ENCODE data around the gene KCNMB2. TPM values are rescaled to one million over a fixed set of nuclear protein-coding genes. Genes with fewer than 3 reads are reported as not detected.

Gene KCNMB2
- total and polyA plus RNA-seq, 2 experiments from 2014 or later, result 2.4 TPM; not detected in 1

DNA sequence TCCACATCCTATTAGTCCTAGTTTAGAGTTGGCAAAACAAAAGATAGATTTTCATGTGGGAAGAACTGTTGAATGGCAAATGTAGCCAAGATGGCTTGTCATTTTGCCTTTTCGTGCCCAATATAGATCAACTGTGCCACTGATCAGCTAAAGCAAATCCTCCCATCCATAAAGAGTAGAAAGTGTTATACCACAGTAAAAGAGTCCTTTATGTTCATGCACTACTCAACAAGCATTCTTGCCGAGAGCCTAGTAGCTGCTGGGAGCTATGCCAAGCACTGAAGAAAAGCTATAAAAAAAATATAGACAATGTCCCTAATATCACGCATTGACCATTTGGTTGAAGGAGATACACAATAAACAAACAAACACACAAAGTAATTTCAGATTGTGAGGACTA is 225.2 kb downstream of the KCNMB2 start:
- 94% methylated on average over 3 of the region's 3 CpGs for WGBS (ENCODE audit: low lambda C conversion rate, missing lambda C conversion rate)
- TF ChIP-seq EZH2 (IDR thresholded peaks at IDR 0.05; ENCODE audit: borderline replicate concordance), result no peak
- TF ChIP-seq, protein P1, sequence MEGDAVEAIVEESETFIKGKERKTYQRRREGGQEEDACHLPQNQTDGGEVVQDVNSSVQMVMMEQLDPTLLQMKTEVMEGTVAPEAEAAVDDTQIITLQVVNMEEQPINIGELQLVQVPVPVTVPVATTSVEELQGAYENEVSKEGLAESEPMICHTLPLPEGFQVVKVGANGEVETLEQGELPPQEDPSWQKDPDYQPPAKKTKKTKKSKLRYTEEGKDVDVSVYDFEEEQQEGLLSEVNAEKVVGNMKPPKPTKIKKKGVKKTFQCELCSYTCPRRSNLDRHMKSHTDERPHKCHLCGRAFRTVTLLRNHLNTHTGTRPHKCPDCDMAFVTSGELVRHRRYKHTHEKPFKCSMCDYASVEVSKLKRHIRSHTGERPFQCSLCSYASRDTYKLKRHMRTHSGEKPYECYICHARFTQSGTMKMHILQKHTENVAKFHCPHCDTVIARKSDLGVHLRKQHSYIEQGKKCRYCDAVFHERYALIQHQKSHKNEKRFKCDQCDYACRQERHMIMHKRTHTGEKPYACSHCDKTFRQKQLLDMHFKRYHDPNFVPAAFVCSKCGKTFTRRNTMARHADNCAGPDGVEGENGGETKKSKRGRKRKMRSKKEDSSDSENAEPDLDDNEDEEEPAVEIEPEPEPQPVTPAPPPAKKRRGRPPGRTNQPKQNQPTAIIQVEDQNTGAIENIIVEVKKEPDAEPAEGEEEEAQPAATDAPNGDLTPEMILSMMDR (IDR thresholded peaks at IDR 0.05; ENCODE audit: poor library complexity), result no peak
- TF ChIP-seq EZH2phosphoT487 (IDR thresholded peaks at IDR 0.05; ENCODE audit: low read depth, severe bottlenecking, unreplicated experiment), result no peak

GRCh38 chr3:178762385-178762784 is 226.1 kb downstream of the KCNMB2 start:
- no peak for DNase-seq (ENCODE audit: low spot score)
- Histone ChIP-seq H3K4me2 (no peak overlapping the region), H4K20me1 (ENCODE audit: insufficient read depth, poor library complexity, severe bottlenecking) (no peaks in the 10 kb centered on the region), H3K4me1 (ENCODE audit: insufficient read depth) (no peaks in the 10 kb centered on the region), H3K4me3 (no peak overlapping the region), H3K9me2 (replicated peaks; ENCODE audit: insufficient read depth) (no peaks in the 10 kb centered on the region), H3K27me3 (no peaks in the 10 kb centered on the region), H3K27ac (no peak overlapping the region), H3K79me2 (no peaks in the 10 kb centered on the region), H3K9me3 (ENCODE audit: low read depth) (no peaks in the 10 kb centered on the region), H2AFZ (no peak overlapping the region), H3K36me3 (replicated peaks; ENCODE audit: insufficient read depth, low read depth) (no peaks in the 10 kb centered on the region)
- TF ChIP-seq EZH2 (IDR thresholded peaks at IDR 0.05; ENCODE audit: borderline replicate concordance) (no peak), EZH2phosphoT487 (IDR thresholded peaks at IDR 0.05; ENCODE audit: low read depth, severe bottlenecking, unreplicated experiment) (no peak)
- TF ChIP-seq, protein P1 (IDR thresholded peaks at IDR 0.05; ENCODE audit: poor library complexity), result no peak
- 100% methylated on average over 1 of the region's 1 CpG for WGBS (ENCODE audit: low lambda C conversion rate, missing lambda C conversion rate)

More for the DNA sequence above, 225.2 kb downstream of the KCNMB2 start:
- Histone ChIP-seq H3K4me3 (no peak overlapping the region), H3K79me2 (no peaks in the 10 kb centered on the region), H2AFZ (no peak overlapping the region), H3K36me3 (replicated peaks; ENCODE audit: insufficient read depth, low read depth) (no peaks in the 10 kb centered on the region), H3K4me1 (ENCODE audit: insufficient read depth) (no peaks in the 10 kb centered on the region), H3K27me3 (no peaks in the 10 kb centered on the region), H3K9me2 (replicated peaks; ENCODE audit: insufficient read depth) (no peaks in the 10 kb centered on the region), H4K20me1 (ENCODE audit: insufficient read depth, poor library complexity, severe bottlenecking) (no peaks in the 10 kb centered on the region), H3K4me2 (no peak overlapping the region), H3K27ac (no peak overlapping the region), H3K9me3 (ENCODE audit: low read depth) (no peaks in the 10 kb centered on the region)
- DNase-seq (ENCODE audit: low spot score), result no peak

DNA sequence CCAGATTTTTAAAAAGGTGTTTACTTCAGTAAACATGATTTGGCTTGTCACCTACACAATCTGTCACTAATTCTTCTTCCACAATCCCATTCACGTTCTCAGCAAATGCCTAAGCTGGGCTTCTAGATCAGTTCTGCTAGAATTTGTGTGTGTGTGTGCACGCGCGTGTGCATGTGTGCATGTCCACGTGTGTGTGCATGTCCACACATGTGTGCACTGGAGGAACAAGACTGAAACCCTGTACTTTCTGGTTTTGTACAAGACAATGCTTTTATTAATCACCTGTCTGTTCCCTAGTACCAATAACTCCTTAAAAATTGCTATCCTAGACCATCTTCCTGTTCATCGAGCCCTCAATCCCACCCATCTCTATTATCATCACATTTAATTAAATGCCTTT is 229.2 kb downstream of the KCNMB2 start:
- TF ChIP-seq EZH2 (IDR thresholded peaks at IDR 0.05; ENCODE audit: borderline replicate concordance), result no peak
- H3K79me2 ChIP-seq, result no peaks in the 10 kb centered on the region
- WGBS (ENCODE audit: low lambda C conversion rate, missing lambda C conversion rate), result 85% methylated on average over 6 of the region's 6 CpGs
- no peaks in the 10 kb centered on the region for H3K9me3 ChIP-seq (ENCODE audit: low read depth)
- no peak overlapping the region for H2AFZ ChIP-seq
- DNase-seq (ENCODE audit: low spot score), result no peak
- no peaks in the 10 kb centered on the region for H3K36me3 ChIP-seq (replicated peaks; ENCODE audit: insufficient read depth, low read depth)
- no peaks in the 10 kb centered on the region for H3K27me3 ChIP-seq
- no peaks in the 10 kb centered on the region for H3K9me2 ChIP-seq (replicated peaks; ENCODE audit: insufficient read depth)
- H3K27ac ChIP-seq, result no peak overlapping the region
- no peak overlapping the region for H3K4me3 ChIP-seq
- H4K20me1 ChIP-seq (ENCODE audit: insufficient read depth, poor library complexity, severe bottlenecking), result no peaks in the 10 kb centered on the region
- no peak overlapping the region for H3K4me2 ChIP-seq
- H3K4me1 ChIP-seq (ENCODE audit: insufficient read depth), result no peaks in the 10 kb centered on the region

GRCh38 chr3:178767581-178767980 is 231.3 kb downstream of the KCNMB2 start:
- no peaks in the 10 kb centered on the region for H3K4me1 ChIP-seq (ENCODE audit: insufficient read depth)
- H3K79me2 ChIP-seq, result no peaks in the 10 kb centered on the region
- H3K4me2 ChIP-seq, result no peak overlapping the region
- H3K9me3 ChIP-seq (ENCODE audit: low read depth), result no peaks in the 10 kb centered on the region
- no peaks in the 10 kb centered on the region for H3K9me2 ChIP-seq (replicated peaks; ENCODE audit: insufficient read depth)
- H3K27me3 ChIP-seq, result no peaks in the 10 kb centered on the region
- no peaks in the 10 kb centered on the region for H3K36me3 ChIP-seq (replicated peaks; ENCODE audit: insufficient read depth, low read depth)
- H3K4me3 ChIP-seq, result no peak overlapping the region
- TF ChIP-seq EZH2 (IDR thresholded peaks at IDR 0.05; ENCODE audit: borderline replicate concordance) (no peak), EZH2phosphoT487 (IDR thresholded peaks at IDR 0.05; ENCODE audit: low read depth, severe bottlenecking, unreplicated experiment) (no peak)
- TF ChIP-seq, protein P1 (IDR thresholded peaks at IDR 0.05; ENCODE audit: poor library complexity), result no peak
- no peaks in the 10 kb centered on the region for H4K20me1 ChIP-seq (ENCODE audit: insufficient read depth, poor library complexity, severe bottlenecking)
- H3K27ac ChIP-seq, result no peak overlapping the region
- DNase-seq (ENCODE audit: low spot score), result no peak
- no peak overlapping the region for H2AFZ ChIP-seq

Measured in hepatocyte (in vitro differentiated cells).